Stimulated activated CD4-positive, alpha-beta T cell treated with anti-CD3 and anti-CD28 coated beads, Interleukin-2, amount 100 ng/mL, for 24 hours (primary cell): Measurements from ENCODE around the gene SULT1C4.
"Not testable (repeated sequence)": the region's sequence is repeated elsewhere in the genome, so short reads cannot be mapped to it uniquely, and the experiment has no call there.

Experiments
- DNase-seq, 2 donors: peaks; one replicate each; pipeline ENCODE4 v3.0.0-alpha.2; 2020

SULT1C4 gene

GRCh38 chr2:108377815-108378630 is at the start of gene SULT1C4:
SULT1C4 (plus strand) TSS chr2:108377954; CDS start chr2:108378338, 384 bp downstream.
- no peak for DNase-seq

GRCh38 chr2:108329771-108330170 is 48.0 kb upstream of the SULT1C4 start:
- no peak for DNase-seq

GRCh38 chr2:108330979-108331378 is 46.8 kb upstream of the SULT1C4 start:
- no peak for DNase-seq

- DNase-seq, result no peak
These were observed 31.8 kb upstream of the SULT1C4 start for GRCh38 chr2:108345951-108346350.

- DNase-seq, result no peak
These were observed 30.9 kb upstream of the SULT1C4 start for GRCh38 chr2:108346827-108347226.

- no peak for DNase-seq
These were observed 30.0 kb upstream of the SULT1C4 start for GRCh38 chr2:108347786-108348185.

GRCh38 chr2:108348816-108349570 is 28.8 kb upstream of the SULT1C4 start:
- no peak for DNase-seq

GRCh38 chr2:108349571-108349928 is 28.2 kb upstream of the SULT1C4 start:
- DNase-seq, result no peak

- DNase-seq, result no peak
These were observed 25.9 kb upstream of the SULT1C4 start for GRCh38 chr2:108351889-108352288.

- no peak for DNase-seq
These were observed 23.6 kb upstream of the SULT1C4 start for GRCh38 chr2:108354136-108354535.

- DNase-seq, result no peak
These were observed 21.6 kb upstream of the SULT1C4 start for GRCh38 chr2:108355906-108356734.

GRCh38 chr2:108359336-108359735 is 18.4 kb upstream of the SULT1C4 start:
- DNase-seq, result not testable (repeated sequence)

- no peak for DNase-seq
These were observed 16.8 kb upstream of the SULT1C4 start for GRCh38 chr2:108360776-108361468.

GRCh38 chr2:108363024-108363907 is 14.5 kb upstream of the SULT1C4 start:
- DNase-seq, result peak in 1 of 2 donors; percentile 17

- DNase-seq, result no peak
These were observed 13.9 kb upstream of the SULT1C4 start for GRCh38 chr2:108363908-108364225.

- DNase-seq, result no peak
These were observed 13.0 kb upstream of the SULT1C4 start for GRCh38 chr2:108364676-108365297.

GRCh38 chr2:108365656-108366055 is 12.1 kb upstream of the SULT1C4 start:
- DNase-seq, result no peak

- DNase-seq, result no peak
These were observed 10.7 kb upstream of the SULT1C4 start for GRCh38 chr2:108367014-108367413.

- no peak for DNase-seq
These were observed 10.1 kb upstream of the SULT1C4 start for GRCh38 chr2:108367561-108368175.

GRCh38 chr2:108369153-108369552 is 8.6 kb upstream of the SULT1C4 start:
- no peak for DNase-seq

GRCh38 chr2:108370080-108370479 is 7.7 kb upstream of the SULT1C4 start:
- DNase-seq, result no peak
